Endothelial cell of umbilical vein (primary cell): Measurements from ENCODE around the gene COQ8A. TPM values are rescaled to one million over a fixed set of nuclear protein-coding genes. Genes with fewer than 3 reads are reported as not detected.

ENCODE experiments used
- BruUV-seq: library from RNA; stranded (reverse); fragments of 400-500 nt; replicated peaks from 2 replicates; lab custom pipeline; 2021; lab: Mats Ljungman, UMichigan
- CTCF ChIA-PET: fragments of 300-600, 350-600 bp; sonication (Branson Sonifier 250); formaldehyde crosslinking; loops from one replicate; lab custom pipeline; 2021; ENCODE audit warnings: antibody characterized with exemption, inconsistent platforms; lab: Charles Lee
- POLR2A ChIA-PET: fragments of 300-600, 350-600 bp; sonication (Branson Sonifier 250); formaldehyde crosslinking; loops from one replicate; lab custom pipeline; 2021; ENCODE audit warnings: antibody characterized with exemption, inconsistent platforms; lab: Charles Lee
- DNase-seq: peaks from one replicate; pipeline ENCODE4 v3.0.0-alpha.2; 2011; ENCODE audit warnings: low read depth, low spot score
- FAIRE-seq: peaks from 2 replicates; lab custom pipeline; 2011; peaks lifted over from hg19 to GRCh38; lab: Jason Lieb, UNC
- H2AFZ ChIP-seq: 2 replicates; pipeline ENCODE4 v1.6.0; 2012; ENCODE audit warnings: low read depth, low read length, control low read depth, inconsistent platforms
- H3K27ac ChIP-seq: 2 replicates; pipeline ENCODE4 v1.5.1; 2011; ENCODE audit warnings: low read depth, mild to moderate bottlenecking, control low read depth, low read length, moderate library complexity; ENCODE audit not compliant: insufficient read depth
- H3K27me3 ChIP-seq, 2 experiments: 2 replicates each; pipeline versions ENCODE4 v1.6.0 to v1.6.1; 2011; ENCODE audit warnings: low read length in 2 of 2, mixed read lengths in 1 of 2; ENCODE audit not compliant: control insufficient read depth in 2 of 2, insufficient read depth in 2 of 2
- H3K36me3 ChIP-seq, 2 experiments: 2 replicates in 1 of 2; 3 replicates in 1 of 2; pipeline ENCODE4 v1.5.1; 2011; ENCODE audit warnings: low read length in 2 of 2, mild to moderate bottlenecking in 1 of 2, moderate library complexity in 1 of 2; ENCODE audit not compliant: control insufficient read depth in 2 of 2, insufficient read depth in 2 of 2; ENCODE audit errors: extremely low read depth in 1 of 2
- H3K4me1 ChIP-seq: 3 replicates; pipeline ENCODE4 v1.5.1; 2011; ENCODE audit warnings: mild to moderate bottlenecking, low read length; ENCODE audit not compliant: control insufficient read depth, insufficient read depth; ENCODE audit errors: extremely low read depth
- H3K4me2 ChIP-seq: 2 replicates; pipeline ENCODE4 v1.6.1; 2011; ENCODE audit warnings: low read length, control low read depth, mixed read lengths; ENCODE audit not compliant: insufficient read depth
- H3K4me3 ChIP-seq, 3 experiments: fragments of 200-600 bp in 1 of 3; sonication (generic), shearing (Covaris generic) in 1 of 3; replicated peaks in 1 of 3; 2 replicates each; pipeline ENCODE4 v1.5.1; 2011 to 2016; ENCODE audit warnings: control low read depth in 3 of 3, low read length in 3 of 3, mild to moderate bottlenecking in 2 of 3, inconsistent platforms in 1 of 3, low read depth in 1 of 3, moderate library complexity in 1 of 3; ENCODE audit not compliant: insufficient read depth in 1 of 3
- H3K79me2 ChIP-seq: 2 replicates; pipeline ENCODE4 v1.6.0; 2012; ENCODE audit warnings: low read length, inconsistent platforms; ENCODE audit not compliant: control insufficient read depth, insufficient read depth
- H3K9ac ChIP-seq: replicated peaks from 2 replicates; pipeline ENCODE3; 2011; ENCODE audit warnings: low read length, control low read depth; ENCODE audit not compliant: insufficient read depth; ENCODE audit errors: extremely low read depth
- H3K9me1 ChIP-seq: replicated peaks from 3 replicates; pipeline ENCODE4 v1.6.0; 2011; ENCODE audit warnings: mild to moderate bottlenecking, low read length; ENCODE audit not compliant: control insufficient read depth, insufficient read depth; ENCODE audit errors: extremely low read depth
- H3K9me3 ChIP-seq: replicated peaks from 2 replicates; pipeline ENCODE4 v1.5.1; 2012; ENCODE audit warnings: low read length, inconsistent platforms; ENCODE audit not compliant: control insufficient read depth, insufficient read depth
- H4K20me1 ChIP-seq: replicated peaks from 2 replicates; pipeline ENCODE3; 2011; ENCODE audit warnings: mild to moderate bottlenecking, low read length; ENCODE audit not compliant: control insufficient read depth, insufficient read depth; ENCODE audit errors: extremely low read depth
- EZH2 ChIP-seq: IDR thresholded peaks from 2 replicates; pipeline ENCODE4 v1.6.1; 2012; ENCODE audit warnings: borderline replicate concordance, low read depth, mild to moderate bottlenecking, moderate library complexity, low read length, inconsistent platforms; ENCODE audit not compliant: severe bottlenecking
- FOS ChIP-seq: IDR thresholded peaks from 2 replicates; pipeline ENCODE4 v1.6.1; 2011; ENCODE audit warnings: mild to moderate bottlenecking, low read length, moderate library complexity, borderline replicate concordance; ENCODE audit not compliant: insufficient read depth
- GATA2 ChIP-seq: IDR thresholded peaks from 2 replicates; pipeline ENCODE4 v1.7.0; 2011; ENCODE audit warnings: low read depth, mild to moderate bottlenecking, moderate library complexity, mixed read lengths, low read length; ENCODE audit not compliant: insufficient read length, insufficient read depth
- JUN ChIP-seq: IDR thresholded peaks from 2 replicates; pipeline ENCODE4 v1.6.1; 2011; ENCODE audit warnings: borderline replicate concordance, low read depth; ENCODE audit not compliant: insufficient read length, insufficient read depth
- MAX ChIP-seq: IDR thresholded peaks from 2 replicates; pipeline ENCODE4 v1.6.1; 2011; ENCODE audit not compliant: insufficient read depth, insufficient read length
- MYC ChIP-seq: IDR thresholded peaks from one replicate; pipeline ENCODE4 v1.6.1; 2011; ENCODE audit warnings: mild to moderate bottlenecking, low read depth, low read length
- POLR2A ChIP-seq: IDR thresholded peaks from 2 replicates; pipeline ENCODE4 v1.6.1; 2012; ENCODE audit warnings: low read depth, mild to moderate bottlenecking, control low read depth, low read length
- POLR2AphosphoS5 ChIP-seq: IDR thresholded peaks from 2 replicates; pipeline ENCODE4 v1.6.1; 2012; ENCODE audit warnings: low read depth, mild to moderate bottlenecking, control low read depth, low read length, moderate library complexity; ENCODE audit not compliant: insufficient read depth
- dilution Hi-C: fragments of 300-500 bp; cut with MboI; formaldehyde crosslinking; loops from one replicate; pipeline ENCODE4 v1.15.0; 2019; ENCODE audit warnings: low sequenced_read_pairs; ENCODE audit not compliant: extremely low pct_ligation_motif_present
- intact Hi-C: fragments of 100-400 bp; cut with micrococcal nuclease; formaldehyde crosslinking; loops from one replicate; pipeline ENCODE4 v1.10.0; 2022
- polyA plus RNA-seq, 4 experiments: library from polyadenylated mRNA; depleted of rRNA in 3 of 4; stranded (reverse) in 3 of 4; unstranded in 1 of 4; fragments of >200 nt; gene quantifications; 2 replicates each; pipeline versions ENCODE4 v1.2.1 to v1.2.3, GENCODE V29; 2011 to 2012; ENCODE audit warnings: missing spikeins in 1 of 4
- total RNA-seq: library from RNA; stranded (reverse); gene quantifications from 2 replicates; pipeline ENCODE4 v1.2.3, GENCODE V29; 2021
- TF ChIP-seq, protein P1 (sequence below), 2 donors: IDR thresholded peaks; 1 replicate in 1 of 2; 2 replicates in 1 of 2; pipeline ENCODE4 v1.5.1; 2011; ENCODE audit warnings: low read length in 2 of 2, mild to moderate bottlenecking in 2 of 2, moderate library complexity in 2 of 2, control low read depth in 1 of 2, inconsistent platforms in 1 of 2, low read depth in 1 of 2; ENCODE audit not compliant: insufficient read depth in 1 of 2; ENCODE audit errors: extremely low read depth in 1 of 2

Gene COQ8A
- total and polyA plus RNA-seq, 2 donors (not counting 3 experiments of a cell fraction or from before 2014, with no cell fraction given) = 6.8 to 9.4 TPM

DNA sequence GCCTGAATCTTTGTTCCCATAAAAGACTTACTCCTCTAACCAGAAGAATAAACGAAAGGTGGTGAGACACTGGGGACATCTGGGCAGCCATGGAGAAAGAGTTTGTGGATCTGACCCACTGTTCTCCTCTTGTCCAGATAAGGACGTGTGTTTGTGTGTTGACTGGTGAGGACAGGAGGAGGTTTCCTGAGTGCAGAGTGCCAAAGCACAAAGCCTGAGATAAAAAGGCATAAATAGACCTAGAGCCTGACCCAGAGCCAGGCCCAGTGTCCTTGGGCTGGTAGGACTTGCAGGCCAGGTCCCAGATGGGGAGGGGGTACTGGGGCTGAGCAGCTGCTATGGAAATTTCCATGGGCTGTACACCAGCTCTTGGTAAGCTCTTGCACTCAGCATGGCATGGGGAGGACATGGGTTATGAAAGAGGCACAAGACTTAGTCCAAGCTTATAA lies 19.6 kb upstream of the COQ8A start:
- DNase-seq = no peak
- intact Hi-C loops (no loop called here), dilution Hi-C loops (no loop called here)
- no peaks in the 10 kb centered on the region for H3K27me3 ChIP-seq
- TF ChIP-seq EZH2 (no peak), MYC (no peak), POLR2AphosphoS5 (no peak), JUN (no peak), MAX (no peak), FOS (no peak), POLR2A (no peak), GATA2 (no peak)
- TF ChIP-seq, protein P1, sequence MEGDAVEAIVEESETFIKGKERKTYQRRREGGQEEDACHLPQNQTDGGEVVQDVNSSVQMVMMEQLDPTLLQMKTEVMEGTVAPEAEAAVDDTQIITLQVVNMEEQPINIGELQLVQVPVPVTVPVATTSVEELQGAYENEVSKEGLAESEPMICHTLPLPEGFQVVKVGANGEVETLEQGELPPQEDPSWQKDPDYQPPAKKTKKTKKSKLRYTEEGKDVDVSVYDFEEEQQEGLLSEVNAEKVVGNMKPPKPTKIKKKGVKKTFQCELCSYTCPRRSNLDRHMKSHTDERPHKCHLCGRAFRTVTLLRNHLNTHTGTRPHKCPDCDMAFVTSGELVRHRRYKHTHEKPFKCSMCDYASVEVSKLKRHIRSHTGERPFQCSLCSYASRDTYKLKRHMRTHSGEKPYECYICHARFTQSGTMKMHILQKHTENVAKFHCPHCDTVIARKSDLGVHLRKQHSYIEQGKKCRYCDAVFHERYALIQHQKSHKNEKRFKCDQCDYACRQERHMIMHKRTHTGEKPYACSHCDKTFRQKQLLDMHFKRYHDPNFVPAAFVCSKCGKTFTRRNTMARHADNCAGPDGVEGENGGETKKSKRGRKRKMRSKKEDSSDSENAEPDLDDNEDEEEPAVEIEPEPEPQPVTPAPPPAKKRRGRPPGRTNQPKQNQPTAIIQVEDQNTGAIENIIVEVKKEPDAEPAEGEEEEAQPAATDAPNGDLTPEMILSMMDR (IDR thresholded peaks at IDR 0.05; ENCODE audit: extremely low read depth in 1 of 2, insufficient read depth in 1 of 2, low read depth in 1 of 2, low read length in 2 of 2) = no peak
- no peaks in the 10 kb centered on the region for H3K9me3 ChIP-seq
- no TSS peak for BruUV-seq
- no peak overlapping the region for H3K4me3 ChIP-seq
- no peaks in the 10 kb centered on the region for H3K79me2 ChIP-seq
- CTCF ChIA-PET = interaction anchor here (1.7 kb wide), 1 partner anchor 13 kb away, joined by 5 read pairs; no protein-coding TSS in a partner anchor
- no peak for FAIRE-seq
- H4K20me1 ChIP-seq = no peaks in the 10 kb centered on the region
- POLR2A ChIA-PET = no interaction called here
- no peak overlapping the region for H3K9ac ChIP-seq
- no peaks in the 10 kb centered on the region for H3K36me3 ChIP-seq
- H3K9me1 ChIP-seq = no peaks in the 10 kb centered on the region
- no peaks in the 10 kb centered on the region for H3K4me1 ChIP-seq
- H3K4me2 ChIP-seq = no peak overlapping the region
- no peak overlapping the region for H2AFZ ChIP-seq
- no peak overlapping the region for H3K27ac ChIP-seq
